GM12878 (cell line): Measurements from ENCODE around the gene NPAS2. TPM values are rescaled to one million over a fixed set of nuclear protein-coding genes. Genes with fewer than 3 reads are reported as not detected.

Experiments
- ATAC-seq: fragments of 200-7000 bp; cut with Tn5 transposase; 3 replicates; pipeline ENCODE4 v1.9.1; 2020; ENCODE audit warnings: mild to moderate bottlenecking, moderate library complexity
- BruUV-seq: library from RNA; stranded (reverse); fragments of 400-500 nt; replicated peaks from 2 replicates; lab custom pipeline; 2021; lab: Mats Ljungman, UMichigan
- CTCF ChIA-PET: fragments of 300-600 bp; sonication (Branson Sonifier 250); formaldehyde crosslinking; extraction: SDS; loops from one replicate; lab custom pipeline; 2021; ENCODE audit warnings: inconsistent platforms; lab: Yijun Ruan, JAX
- POLR2A ChIA-PET: fragments of 350-600 bp; formaldehyde crosslinking; extraction: SDS; loops from one replicate; lab custom pipeline; 2021; ENCODE audit warnings: inconsistent platforms; lab: Charles Lee
- RAD21 ChIA-PET: fragments of 300-600 bp; sonication (Branson Sonifier 250); formaldehyde crosslinking; loops from one replicate; lab custom pipeline; 2023; ENCODE audit warnings: antibody characterized with exemption; ENCODE audit not compliant: unreplicated experiment; lab: Charles Lee
- SMC1A ChIA-PET: fragments of 300-600 bp; sonication (Branson Sonifier 250); formaldehyde crosslinking; loops from one replicate; lab custom pipeline; 2023; ENCODE audit not compliant: unreplicated experiment, uncharacterized antibody; lab: Charles Lee
- DNase-seq: peaks from one replicate; pipeline ENCODE4 v3.0.0-alpha.2; 2011; ENCODE audit warnings: low read depth, low spot score
- FAIRE-seq: peaks from 3 replicates; lab custom pipeline; 2011; peaks lifted over from hg19 to GRCh38; lab: Jason Lieb, UNC
- H2AFZ ChIP-seq: 2 replicates; pipeline ENCODE4 v1.6.0; 2011; ENCODE audit warnings: low read depth, low read length, control low read depth; ENCODE audit not compliant: control insufficient read depth
- H3K27ac ChIP-seq: 2 replicates; pipeline ENCODE4 v1.5.1; 2011; ENCODE audit warnings: control low read depth; ENCODE audit not compliant: control insufficient read depth, insufficient read depth
- H3K27me3 ChIP-seq, 2 experiments: replicated peaks in 1 of 2; 2 replicates each; pipeline versions ENCODE4 v1.6.0 to v1.6.1; 2011; ENCODE audit warnings: low read length in 1 of 2; ENCODE audit not compliant: control insufficient read depth in 2 of 2, insufficient read depth in 2 of 2
- H3K36me3 ChIP-seq, 2 experiments: 2 replicates each; pipeline ENCODE4 v1.5.1; 2011; ENCODE audit warnings: low read length in 1 of 2; ENCODE audit not compliant: control insufficient read depth in 2 of 2, insufficient read depth in 2 of 2
- H3K4me1 ChIP-seq: 2 replicates; pipeline ENCODE4 v1.6.1; 2011; ENCODE audit warnings: mild to moderate bottlenecking, low read length, moderate library complexity, mixed read lengths; ENCODE audit not compliant: control insufficient read depth, insufficient read depth
- H3K4me2 ChIP-seq: 2 replicates; pipeline ENCODE4 v1.6.0; 2011; ENCODE audit warnings: control low read depth; ENCODE audit not compliant: control insufficient read depth, insufficient read depth
- H3K4me3 ChIP-seq: fragments of 200-600 bp; sonication (generic); 2 replicates; pipeline ENCODE4 v1.5.1; 2016
- H3K79me2 ChIP-seq: 2 replicates; pipeline ENCODE4 v1.6.0; 2011; ENCODE audit warnings: low read length; ENCODE audit not compliant: control insufficient read depth, insufficient read depth
- H3K9ac ChIP-seq: 2 replicates; pipeline ENCODE4 v1.8.0; 2011; ENCODE audit warnings: low read length, control low read depth, mixed read lengths; ENCODE audit not compliant: control insufficient read depth, insufficient read depth
- H3K9me3 ChIP-seq: replicated peaks from 3 replicates; pipeline ENCODE4 v1.5.1; 2011; ENCODE audit warnings: mild to moderate bottlenecking, low read length; ENCODE audit not compliant: control insufficient read depth, insufficient read depth
- H4K20me1 ChIP-seq: 2 replicates; pipeline ENCODE4 v1.6.0; 2011; ENCODE audit not compliant: control insufficient read depth, insufficient read depth
- ASH2L ChIP-seq: fragments of 300-600, 200-600 bp; sonication (generic); IDR thresholded peaks from 2 replicates; pipeline ENCODE4 v1.6.1; 2017; ENCODE audit warnings: low read depth, mild to moderate bottlenecking, borderline replicate concordance
- BRCA1 ChIP-seq: IDR thresholded peaks from 2 replicates; pipeline ENCODE4 v1.6.1; 2011; ENCODE audit warnings: low read depth, low read length, improper control_type of control experiment
- CHD4 ChIP-seq: fragments of 200-600 bp; sonication (generic); IDR thresholded peaks from 2 replicates; pipeline ENCODE4 v1.6.1; 2016; ENCODE audit warnings: mild to moderate bottlenecking
- CREB1 ChIP-seq: IDR thresholded peaks from 2 replicates; pipeline ENCODE4 v1.6.1; 2012; ENCODE audit warnings: low read depth, mild to moderate bottlenecking, inconsistent platforms
- FOXK2 ChIP-seq: fragments of 450-650 bp; IDR thresholded peaks from 2 replicates; pipeline ENCODE4 v1.6.1; 2017; ENCODE audit warnings: mild to moderate bottlenecking, moderate library complexity
- MYC ChIP-seq: IDR thresholded peaks from 2 replicates; pipeline ENCODE4 v1.6.1; 2011; ENCODE audit warnings: mild to moderate bottlenecking, low read length, moderate library complexity, inconsistent platforms; ENCODE audit not compliant: insufficient read depth, insufficient replicate concordance, insufficient read length, severe bottlenecking
- NKRF ChIP-seq: fragments of 450-650 bp; conservative IDR thresholded peaks from 2 replicates; pipeline ENCODE4 v1.6.1; 2017; ENCODE audit warnings: mild to moderate bottlenecking, moderate library complexity
- SP1 ChIP-seq: IDR thresholded peaks from one replicate; pipeline ENCODE4 v1.6.1; 2011; ENCODE audit warnings: low read depth, low read length
- SUPT20H ChIP-seq: IDR thresholded peaks from 2 replicates; pipeline ENCODE4 v1.6.1; 2011; ENCODE audit warnings: low read depth, mild to moderate bottlenecking, low read length, moderate library complexity, borderline replicate concordance; ENCODE audit not compliant: control insufficient read depth
- ZSCAN29 ChIP-seq: fragments of 450-650 bp; IDR thresholded peaks from 2 replicates; pipeline ENCODE4 v1.6.1; 2017; ENCODE audit warnings: mild to moderate bottlenecking, moderate library complexity
- WGBS: methylation state at CpG from one replicate; pipeline ENCODE4 v1.1.6; 2016; ENCODE audit warnings: low lambda C conversion rate; ENCODE audit not compliant: insufficient replicate concordance, insufficient coverage; ENCODE audit errors: missing lambda C conversion rate; 5-methylcytosine and 5-hydroxymethylcytosine counted together
- in situ Hi-C: fragments of 300-500 bp; cut with MboI; formaldehyde crosslinking; loops from 9 replicates; pipeline ENCODE4 v1.14.3; 2018; ENCODE audit warnings: mixed read lengths
- intact Hi-C: fragments of 100-400 bp; cut with micrococcal nuclease; formaldehyde crosslinking; loops from one replicate; pipeline ENCODE4 v1.14.2; 2022; ENCODE audit not compliant: unreplicated experiment
- polyA plus RNA-seq, 11 experiments: library from polyadenylated mRNA; depleted of rRNA in 4 of 11; unstranded in 6 of 11; stranded (reverse) in 5 of 11; fragments of >200 nt; fragmentation: Nextera tagmentation in 4 of 11; fragmentation: Illumina TruSeq in 1 of 11; extraction: Ambion mirVana in 4 of 11; extraction: Trizol in 1 of 11; gene quantifications; 1 replicate in 1 of 11; 2 replicates in 10 of 11; pipeline versions ENCODE4 v1.2.1 to v1.2.3, GENCODE V29; 2011 to 2016; ENCODE audit warnings: inconsistent platforms in 2 of 11, missing spikeins in 2 of 11, low read depth in 1 of 11
- total RNA-seq, 4 experiments: library from RNA; depleted of rRNA in 3 of 4; stranded (reverse); fragments of >200 nt in 3 of 4; fragmentation: Illumina TruSeq in 1 of 4; extraction: Trizol in 1 of 4; gene quantifications; 2 replicates each; pipeline versions ENCODE4 v1.2.1 to v1.2.3, GENCODE V29; 2013 to 2021
- TF ChIP-seq, protein P1 (sequence below): IDR thresholded peaks from 2 replicates; pipeline ENCODE4 v1.6.1; 2011; ENCODE audit warnings: borderline replicate concordance, low read depth, mild to moderate bottlenecking, moderate library complexity, mixed read lengths, low read length; ENCODE audit not compliant: insufficient read depth; ENCODE audit errors: extremely low read length
- TF ChIP-seq, protein P2 (sequence below): IDR thresholded peaks from 2 replicates; pipeline ENCODE4 v1.6.1; 2012; ENCODE audit warnings: improper control_type of control experiment, low read depth, low read length; ENCODE audit not compliant: insufficient replicate concordance

The NPAS2 gene
- total and polyA plus RNA-seq, 10 of the 15 experiments (the other 5 are each of a cell fraction or from before 2014, with no cell fraction given) = 0.08 TPM; not detected in 9

GRCh38 chr2:101002562-101003277 is 182.8 kb downstream of the NPAS2 start (continued):
- TF ChIP-seq, protein P1, sequence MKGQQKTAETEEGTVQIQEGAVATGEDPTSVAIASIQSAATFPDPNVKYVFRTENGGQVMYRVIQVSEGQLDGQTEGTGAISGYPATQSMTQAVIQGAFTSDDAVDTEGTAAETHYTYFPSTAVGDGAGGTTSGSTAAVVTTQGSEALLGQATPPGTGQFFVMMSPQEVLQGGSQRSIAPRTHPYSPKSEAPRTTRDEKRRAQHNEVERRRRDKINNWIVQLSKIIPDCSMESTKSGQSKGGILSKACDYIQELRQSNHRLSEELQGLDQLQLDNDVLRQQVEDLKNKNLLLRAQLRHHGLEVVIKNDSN = no peak
- TF ChIP-seq FOXK2 (no peak), ASH2L (0 out of 2 replicates have a peak, but pooled peaks have one; percentile 29), MYC (no peak), CREB1 (no peak)

- H3K36me3 ChIP-seq = peaks cover 17 to 44% of the 10 kb centered on the region in 2 experiments
- CTCF ChIA-PET = interaction anchor here (1.5 to 2.8 kb wide), 2 partner anchors 9 to 25 kb away, joined by 5 to 30 read pairs; no protein-coding TSS in a partner anchor
- BruUV-seq = no TSS peak
- H3K4me2 ChIP-seq = peak overlapping the region; percentile 97
- SMC1A ChIA-PET = interaction anchor here (0.7 to 3.0 kb wide), 5 partner anchors 9 to 996 kb away, joined by 3 to 13 read pairs (median 3); no protein-coding TSS in a partner anchor
- in situ Hi-C loops (no loop called here), intact Hi-C loops (no loop called here)
- no peaks in the 10 kb centered on the region for H3K27me3 ChIP-seq
- peaks cover 12% of the 10 kb centered on the region for H3K4me1 ChIP-seq
- no peak overlapping the region for H2AFZ ChIP-seq
- FAIRE-seq (no peak), DNase-seq (no peak), ATAC-seq (no peak)
- peak overlapping the region; percentile 97 for H3K27ac ChIP-seq
- H3K4me3 ChIP-seq = peak overlapping the region; percentile 96
- RAD21 ChIA-PET = interaction anchor here (0.6 to 1.2 kb wide), 3 partner anchors 148 to 441 kb away, joined by 3 read pairs; partner anchors contain the start of genes PDCL3 and TBC1D8
- no peaks in the 10 kb centered on the region; the same call in 1 of the 3 replicates for H3K9me3 ChIP-seq
- peaks cover 52% of the 10 kb centered on the region for H3K79me2 ChIP-seq
- no peak for TF ChIP-seq SP1
- TF ChIP-seq, protein P2, sequence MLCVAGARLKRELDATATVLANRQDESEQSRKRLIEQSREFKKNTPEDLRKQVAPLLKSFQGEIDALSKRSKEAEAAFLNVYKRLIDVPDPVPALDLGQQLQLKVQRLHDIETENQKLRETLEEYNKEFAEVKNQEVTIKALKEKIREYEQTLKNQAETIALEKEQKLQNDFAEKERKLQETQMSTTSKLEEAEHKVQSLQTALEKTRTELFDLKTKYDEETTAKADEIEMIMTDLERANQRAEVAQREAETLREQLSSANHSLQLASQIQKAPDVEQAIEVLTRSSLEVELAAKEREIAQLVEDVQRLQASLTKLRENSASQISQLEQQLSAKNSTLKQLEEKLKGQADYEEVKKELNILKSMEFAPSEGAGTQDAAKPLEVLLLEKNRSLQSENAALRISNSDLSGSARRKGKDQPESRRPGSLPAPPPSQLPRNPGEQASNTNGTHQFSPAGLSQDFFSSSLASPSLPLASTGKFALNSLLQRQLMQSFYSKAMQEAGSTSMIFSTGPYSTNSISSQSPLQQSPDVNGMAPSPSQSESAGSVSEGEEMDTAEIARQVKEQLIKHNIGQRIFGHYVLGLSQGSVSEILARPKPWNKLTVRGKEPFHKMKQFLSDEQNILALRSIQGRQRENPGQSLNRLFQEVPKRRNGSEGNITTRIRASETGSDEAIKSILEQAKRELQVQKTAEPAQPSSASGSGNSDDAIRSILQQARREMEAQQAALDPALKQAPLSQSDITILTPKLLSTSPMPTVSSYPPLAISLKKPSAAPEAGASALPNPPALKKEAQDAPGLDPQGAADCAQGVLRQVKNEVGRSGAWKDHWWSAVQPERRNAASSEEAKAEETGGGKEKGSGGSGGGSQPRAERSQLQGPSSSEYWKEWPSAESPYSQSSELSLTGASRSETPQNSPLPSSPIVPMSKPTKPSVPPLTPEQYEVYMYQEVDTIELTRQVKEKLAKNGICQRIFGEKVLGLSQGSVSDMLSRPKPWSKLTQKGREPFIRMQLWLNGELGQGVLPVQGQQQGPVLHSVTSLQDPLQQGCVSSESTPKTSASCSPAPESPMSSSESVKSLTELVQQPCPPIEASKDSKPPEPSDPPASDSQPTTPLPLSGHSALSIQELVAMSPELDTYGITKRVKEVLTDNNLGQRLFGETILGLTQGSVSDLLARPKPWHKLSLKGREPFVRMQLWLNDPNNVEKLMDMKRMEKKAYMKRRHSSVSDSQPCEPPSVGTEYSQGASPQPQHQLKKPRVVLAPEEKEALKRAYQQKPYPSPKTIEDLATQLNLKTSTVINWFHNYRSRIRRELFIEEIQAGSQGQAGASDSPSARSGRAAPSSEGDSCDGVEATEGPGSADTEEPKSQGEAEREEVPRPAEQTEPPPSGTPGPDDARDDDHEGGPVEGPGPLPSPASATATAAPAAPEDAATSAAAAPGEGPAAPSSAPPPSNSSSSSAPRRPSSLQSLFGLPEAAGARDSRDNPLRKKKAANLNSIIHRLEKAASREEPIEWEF = no peak
- TF ChIP-seq BRCA1 = no peak
- TF ChIP-seq NKRF = no peak
- no peak for TF ChIP-seq ZSCAN29
- TF ChIP-seq CHD4 = no peak
- TF ChIP-seq SUPT20H = no peak
- peak overlapping the region; percentile 99 for H3K9ac ChIP-seq
- WGBS = 10% methylated on average over 12 of the region's 12 CpGs
- peaks cover 4% of the 10 kb centered on the region for H4K20me1 ChIP-seq
- POLR2A ChIA-PET = interaction anchor here (1.2 to 2.5 kb wide), 2 partner anchors 9 to 440 kb away, joined by 6 to 8 read pairs; partner anchors contain the start of gene PDCL3
These were observed 183.4 kb downstream of the NPAS2 start for GRCh38 chr2:101003278-101003775.
